Smooth muscle cell (in vitro differentiated cells): Measurements from ENCODE around the gene HMGB4. TPM values are rescaled to one million over a fixed set of nuclear protein-coding genes. Genes with fewer than 3 reads are reported as not detected.

ENCODE experiments used
- DNase-seq: peaks from one replicate; lab custom pipeline; 2025; ENCODE audit not compliant: unreplicated experiment; lab: John Stamatoyannopoulos, UW
- H2AFZ ChIP-seq: fragments of 200-600 bp; sonication (generic); 2 replicates; pipeline ENCODE4 v1.6.0; 2016; ENCODE audit warnings: antibody characterized with exemption, low read depth, mild to moderate bottlenecking
- H3F3A ChIP-seq: fragments of 200-600 bp; sonication (generic); 2 replicates; pipeline ENCODE4 v1.6.0; 2017; ENCODE audit warnings: antibody characterized with exemption, low read depth
- H3K27ac ChIP-seq: fragments of 200-600 bp; sonication (generic); 2 replicates; pipeline ENCODE4 v1.5.1; 2016; ENCODE audit warnings: low read depth, mild to moderate bottlenecking
- H3K27me3 ChIP-seq: fragments of 200-600 bp; sonication (generic); 2 replicates; pipeline ENCODE4 v1.6.1; 2016; ENCODE audit warnings: low read depth, mild to moderate bottlenecking
- H3K36me3 ChIP-seq: fragments of 200-600 bp; sonication (generic); 2 replicates; pipeline ENCODE4 v1.5.1; 2016; ENCODE audit warnings: low read depth
- H3K4me1 ChIP-seq: fragments of 200-600 bp; sonication (generic); 2 replicates; pipeline ENCODE4 v1.5.1; 2016; ENCODE audit warnings: low read depth
- H3K4me2 ChIP-seq: fragments of 200-600 bp; sonication (generic); 2 replicates; pipeline ENCODE4 v1.6.0; 2016; ENCODE audit warnings: mild to moderate bottlenecking
- H3K4me3 ChIP-seq: fragments of 200-600 bp; sonication (generic); 2 replicates; pipeline ENCODE4 v1.5.1; 2016; ENCODE audit warnings: mild to moderate bottlenecking
- H3K79me2 ChIP-seq: fragments of 200-600 bp; sonication (generic); 2 replicates; pipeline ENCODE4 v1.6.0; 2016; ENCODE audit warnings: low read depth, mild to moderate bottlenecking
- H3K9ac ChIP-seq: fragments of 200-600 bp; sonication (generic); 2 replicates; pipeline ENCODE4 v1.6.0; 2016; ENCODE audit warnings: low read depth
- H3K9me3 ChIP-seq: fragments of 200-600 bp; sonication (generic); replicated peaks from 2 replicates; pipeline ENCODE4 v1.5.1; 2016; ENCODE audit warnings: low read depth
- H4K20me1 ChIP-seq: fragments of 200-600 bp; sonication (generic); 2 replicates; pipeline ENCODE4 v1.6.0; 2016; ENCODE audit warnings: low read depth
- WGBS: methylation state at CpG from one replicate; pipeline ENCODE4 v1.1.7; 2016; ENCODE audit warnings: low lambda C conversion rate; 5-methylcytosine and 5-hydroxymethylcytosine counted together
- polyA plus RNA-seq: library from polyadenylated mRNA; unstranded; fragments of >200 nt; fragmentation: Nextera tagmentation; extraction: Ambion mirVana; gene quantifications from 2 replicates; pipeline ENCODE4 v1.2.1, GENCODE V29; 2016
- total RNA-seq: library from RNA; depleted of rRNA; stranded (reverse); fragments of >200 nt; gene quantifications from 2 replicates; pipeline ENCODE4 v1.2.3, GENCODE V29; 2014
- TF ChIP-seq, protein P1 (sequence below): fragments of 200-600 bp; sonication (generic); IDR thresholded peaks from 2 replicates; pipeline ENCODE4 v1.5.1; 2017; ENCODE audit warnings: borderline replicate concordance, mild to moderate bottlenecking, antibody characterized with exemption; ENCODE audit not compliant: insufficient read depth, poor library complexity, severe bottlenecking

HMGB4 gene
- total and polyA plus RNA-seq, 2 experiments from 2014 or later, result not detected

DNA sequence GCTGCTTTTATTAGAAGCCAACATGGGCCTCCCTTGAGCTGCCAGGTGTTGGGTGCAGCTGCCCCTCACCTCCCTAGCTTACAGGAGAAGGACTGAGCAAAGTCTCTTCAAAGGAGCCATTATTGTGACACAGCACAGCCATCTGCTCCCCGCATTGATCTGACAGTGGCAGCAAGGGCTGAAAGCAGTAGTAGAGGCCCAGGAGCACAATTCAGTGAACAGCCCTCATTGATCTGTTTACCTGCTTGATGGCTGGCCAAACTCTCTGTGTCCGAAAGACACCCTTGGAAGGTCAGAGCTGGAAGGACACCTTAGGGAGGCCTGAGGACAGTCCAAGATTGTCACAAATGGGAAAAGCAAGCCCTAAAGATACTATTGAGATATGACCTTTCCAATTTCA lies 14.5 kb downstream of the HMGB4 start:
- Histone ChIP-seq H3K36me3 (no peaks in the 10 kb centered on the region), H3K4me2 (no peak overlapping the region), H3K4me1 (no peaks in the 10 kb centered on the region), H2AFZ (no peak overlapping the region), H3K79me2 (no peaks in the 10 kb centered on the region), H3K9me3 (no peaks in the 10 kb centered on the region), H3K27me3 (peaks cover 15% of the 10 kb centered on the region), H3K9ac (no peak overlapping the region), H3K4me3 (no peak overlapping the region), H3F3A (no peaks in the 10 kb centered on the region), H4K20me1 (no peaks in the 10 kb centered on the region), H3K27ac (no peak overlapping the region)
- DNase-seq, result no peak
- TF ChIP-seq, protein P1, sequence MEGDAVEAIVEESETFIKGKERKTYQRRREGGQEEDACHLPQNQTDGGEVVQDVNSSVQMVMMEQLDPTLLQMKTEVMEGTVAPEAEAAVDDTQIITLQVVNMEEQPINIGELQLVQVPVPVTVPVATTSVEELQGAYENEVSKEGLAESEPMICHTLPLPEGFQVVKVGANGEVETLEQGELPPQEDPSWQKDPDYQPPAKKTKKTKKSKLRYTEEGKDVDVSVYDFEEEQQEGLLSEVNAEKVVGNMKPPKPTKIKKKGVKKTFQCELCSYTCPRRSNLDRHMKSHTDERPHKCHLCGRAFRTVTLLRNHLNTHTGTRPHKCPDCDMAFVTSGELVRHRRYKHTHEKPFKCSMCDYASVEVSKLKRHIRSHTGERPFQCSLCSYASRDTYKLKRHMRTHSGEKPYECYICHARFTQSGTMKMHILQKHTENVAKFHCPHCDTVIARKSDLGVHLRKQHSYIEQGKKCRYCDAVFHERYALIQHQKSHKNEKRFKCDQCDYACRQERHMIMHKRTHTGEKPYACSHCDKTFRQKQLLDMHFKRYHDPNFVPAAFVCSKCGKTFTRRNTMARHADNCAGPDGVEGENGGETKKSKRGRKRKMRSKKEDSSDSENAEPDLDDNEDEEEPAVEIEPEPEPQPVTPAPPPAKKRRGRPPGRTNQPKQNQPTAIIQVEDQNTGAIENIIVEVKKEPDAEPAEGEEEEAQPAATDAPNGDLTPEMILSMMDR, result no peak
- WGBS, result 92% methylated on average over 2 of the region's 2 CpGs

DNA sequence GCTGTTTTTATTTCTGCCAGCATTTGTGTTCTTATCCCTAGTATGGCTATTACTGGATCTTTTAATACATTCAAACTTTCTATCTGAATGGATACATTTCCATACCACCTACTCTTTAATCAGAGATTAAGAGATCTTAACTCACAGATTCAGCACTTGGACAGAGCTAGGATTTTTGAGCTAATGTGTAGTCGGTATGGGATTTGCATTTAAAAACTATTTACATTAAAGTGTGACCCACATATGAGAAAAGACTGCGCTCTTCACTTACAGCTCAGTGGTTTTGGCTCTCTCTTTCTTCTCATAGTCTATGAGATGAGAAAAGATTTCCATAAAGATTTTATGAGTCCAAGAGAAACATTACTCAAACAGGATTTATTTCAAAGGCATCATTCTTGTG lies 16.4 kb downstream of the HMGB4 start:
- Histone ChIP-seq H2AFZ (no peak overlapping the region), H3K4me2 (no peak overlapping the region), H3K4me1 (no peaks in the 10 kb centered on the region), H3K27ac (no peak overlapping the region), H3K27me3 (peaks cover 15% of the 10 kb centered on the region), H3K36me3 (no peaks in the 10 kb centered on the region), H3K9ac (no peak overlapping the region), H3F3A (no peaks in the 10 kb centered on the region), H4K20me1 (no peaks in the 10 kb centered on the region), H3K79me2 (no peaks in the 10 kb centered on the region), H3K9me3 (no peaks in the 10 kb centered on the region), H3K4me3 (no peak overlapping the region)
- no peak for DNase-seq
- TF ChIP-seq, protein P1, result no peak
- WGBS, result 61% methylated on average over 2 of the region's 2 CpGs

DNA sequence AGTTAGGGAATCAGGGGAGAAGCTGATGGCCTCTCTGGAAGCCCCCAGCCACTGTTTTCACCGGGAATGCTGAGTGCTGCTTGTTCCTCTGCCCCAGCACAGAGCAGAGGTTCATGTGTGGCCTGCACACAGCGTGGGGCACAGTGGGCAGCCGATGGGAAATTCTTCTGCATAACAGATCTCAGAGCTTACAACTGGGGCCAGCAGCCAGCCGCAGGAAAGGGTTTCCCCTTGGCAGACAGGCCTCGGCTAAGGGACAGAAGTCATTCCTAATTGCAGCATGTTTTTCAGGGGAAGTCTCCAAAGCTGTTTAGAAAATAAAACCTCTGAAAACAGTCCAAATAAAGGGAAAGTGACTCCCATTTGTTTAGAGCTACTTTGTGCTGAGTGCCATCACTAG lies 22.6 kb downstream of the HMGB4 start:
- H4K20me1 ChIP-seq, result no peaks in the 10 kb centered on the region
- H3K36me3 ChIP-seq, result no peaks in the 10 kb centered on the region
- TF ChIP-seq, protein P1, result no peak
- 74% methylated on average over 5 of the region's 5 CpGs for WGBS
- no peak overlapping the region for H3K27ac ChIP-seq
- H3K4me2 ChIP-seq, result no peak overlapping the region
- H3K9me3 ChIP-seq, result no peaks in the 10 kb centered on the region
- no peaks in the 10 kb centered on the region for H3F3A ChIP-seq
- no peak overlapping the region for H3K4me3 ChIP-seq
- H3K27me3 ChIP-seq, result peaks cover 19% of the 10 kb centered on the region
- H3K9ac ChIP-seq, result no peak overlapping the region
- DNase-seq, result no peak
- H3K4me1 ChIP-seq, result peaks cover 4% of the 10 kb centered on the region
- no peaks in the 10 kb centered on the region for H3K79me2 ChIP-seq
- no peak overlapping the region for H2AFZ ChIP-seq

- TF ChIP-seq, protein P1, result no peak
- WGBS, result 34% methylated on average over 3 of the region's 3 CpGs
- no peaks in the 10 kb centered on the region for H3K79me2 ChIP-seq
- H3K36me3 ChIP-seq, result no peaks in the 10 kb centered on the region
- H2AFZ ChIP-seq, result no peak overlapping the region
- peaks cover 3% of the 10 kb centered on the region for H3F3A ChIP-seq
- H3K4me2 ChIP-seq, result peak overlapping the region; percentile 24
- no peaks in the 10 kb centered on the region for H3K4me1 ChIP-seq
- no peaks in the 10 kb centered on the region for H4K20me1 ChIP-seq
- H3K9ac ChIP-seq, result no peak overlapping the region
- DNase-seq, result no peak
- H3K27ac ChIP-seq, result no peak overlapping the region
- H3K27me3 ChIP-seq, result no peaks in the 10 kb centered on the region
- no peaks in the 10 kb centered on the region for H3K9me3 ChIP-seq
- H3K4me3 ChIP-seq, result no peak overlapping the region
Observed at GRCh38 chr1:33893147-33893830, 29.4 kb downstream of the HMGB4 start.
